Measurements from ENCODE around the gene THY1. TPM values are rescaled to one million over a fixed set of nuclear protein-coding genes. Genes with fewer than 3 reads are reported as not detected.
A peak's percentile ranks its signal among the peaks of the same experiment; 100 is the strongest.

THY1 gene
- polyA plus RNA-seq, 1 donor (not counting 4 experiments of a cell fraction or from before 2014, with no cell fraction given) = 2.4 TPM

GRCh38 chr11:119449498-119449897 is 26.5 kb upstream of the THY1 start:
- Histone ChIP-seq H3K27ac (ENCODE audit: control insufficient read depth, insufficient read depth, low read length) (no peak overlapping the region), H3K36me3 (ENCODE audit: control insufficient read depth in 2 of 2, extremely low read depth in 1 of 2, insufficient read depth in 2 of 2, low read length in 2 of 2) (no peaks in the 10 kb centered on the region)
- DNase-seq (ENCODE audit: low read depth, low spot score) = no peak

GRCh38 chr11:119448380-119448779 is 25.4 kb upstream of the THY1 start:
- FAIRE-seq = no peak
- no peaks in the 10 kb centered on the region for H3K79me2 ChIP-seq (ENCODE audit: control insufficient read depth, insufficient read depth, low read length)
- no peak for DNase-seq (ENCODE audit: low read depth, low spot score)

More at GRCh38 chr11:119449498-119449897, 26.5 kb upstream of the THY1 start:
- peaks cover 14% of the 10 kb centered on the region for H3K4me1 ChIP-seq (ENCODE audit: control insufficient read depth, extremely low read depth, insufficient read depth, low read length)
- H2AFZ ChIP-seq (ENCODE audit: control insufficient read depth, low read length) = no peak overlapping the region
- H3K4me2 ChIP-seq (ENCODE audit: control insufficient read depth, extremely low read depth, insufficient read depth, low read depth, low read length) = no peak overlapping the region
- no peaks in the 10 kb centered on the region for H3K9me3 ChIP-seq (ENCODE audit: control insufficient read depth, low read depth, low read length)
- dilution Hi-C loops (cut with MboI; ENCODE audit: extremely low pct_ligation_motif_present, low sequenced_read_pairs) = no loop called here
- no peaks in the 10 kb centered on the region for H3K27me3 ChIP-seq (ENCODE audit: control insufficient read depth, extremely low read depth, insufficient read depth, low read length)
- H3K9me1 ChIP-seq (ENCODE audit: control insufficient read depth, extremely low read depth, insufficient read depth, low read length) = no peaks in the 10 kb centered on the region
- no peaks in the 10 kb centered on the region for H3K79me2 ChIP-seq (ENCODE audit: control insufficient read depth, insufficient read depth, low read length)
- no peak for FAIRE-seq
- H3K4me3 ChIP-seq (ENCODE audit: control insufficient read depth in 2 of 3, extremely low read depth in 1 of 3, insufficient read depth in 2 of 3, low read depth in 1 of 3, low read length in 3 of 3) = no peak overlapping the region
- no peak overlapping the region for H3K9ac ChIP-seq (ENCODE audit: control insufficient read depth, extremely low read depth, insufficient read depth, low read length)
- no peak for TF ChIP-seq CTCF (optimal IDR thresholded peaks at IDR 0.05 in 1 of 3, IDR thresholded peaks at IDR 0.05 in 1 of 3, conservative IDR thresholded peaks at IDR 0.05 in 1 of 3; ENCODE audit: extremely low read depth in 1 of 3, insufficient read depth in 2 of 3, low read length in 3 of 3)
- TF ChIP-seq EZH2 (IDR thresholded peaks at IDR 0.05; ENCODE audit: low read length) = no peak
- H4K20me1 ChIP-seq (ENCODE audit: control insufficient read depth, extremely low read depth, insufficient read depth, low read length) = no peaks in the 10 kb centered on the region

More at GRCh38 chr11:119448380-119448779, 25.4 kb upstream of the THY1 start:
- no peaks in the 10 kb centered on the region for H3K9me3 ChIP-seq (ENCODE audit: control insufficient read depth, low read depth, low read length)
- H3K4me3 ChIP-seq (ENCODE audit: control insufficient read depth in 2 of 3, extremely low read depth in 1 of 3, insufficient read depth in 2 of 3, low read depth in 1 of 3, low read length in 3 of 3) = no peak overlapping the region
- H3K27me3 ChIP-seq (ENCODE audit: control insufficient read depth, extremely low read depth, insufficient read depth, low read length) = no peaks in the 10 kb centered on the region
- H3K4me1 ChIP-seq (ENCODE audit: control insufficient read depth, extremely low read depth, insufficient read depth, low read length) = peaks cover 14% of the 10 kb centered on the region
- H3K9me1 ChIP-seq (ENCODE audit: control insufficient read depth, extremely low read depth, insufficient read depth, low read length) = no peaks in the 10 kb centered on the region
- H2AFZ ChIP-seq (ENCODE audit: control insufficient read depth, low read length) = no peak overlapping the region
- H3K9ac ChIP-seq (ENCODE audit: control insufficient read depth, extremely low read depth, insufficient read depth, low read length) = no peak overlapping the region
- dilution Hi-C loops (cut with MboI; ENCODE audit: extremely low pct_ligation_motif_present, low sequenced_read_pairs) = no loop called here
- TF ChIP-seq EZH2 (IDR thresholded peaks at IDR 0.05; ENCODE audit: low read length) (no peak), CTCF (optimal IDR thresholded peaks at IDR 0.05 in 1 of 3, IDR thresholded peaks at IDR 0.05 in 1 of 3, conservative IDR thresholded peaks at IDR 0.05 in 1 of 3; ENCODE audit: extremely low read depth in 1 of 3, insufficient read depth in 2 of 3, low read length in 3 of 3) (no peak)
- H3K4me2 ChIP-seq (ENCODE audit: control insufficient read depth, extremely low read depth, insufficient read depth, low read depth, low read length) = peak overlapping the region; percentile 41
- no peaks in the 10 kb centered on the region for H4K20me1 ChIP-seq (ENCODE audit: control insufficient read depth, extremely low read depth, insufficient read depth, low read length)
- H3K27ac ChIP-seq (ENCODE audit: control insufficient read depth, insufficient read depth, low read length) = no peak overlapping the region
- H3K36me3 ChIP-seq (ENCODE audit: control insufficient read depth in 2 of 2, extremely low read depth in 1 of 2, insufficient read depth in 2 of 2, low read length in 2 of 2) = no peaks in the 10 kb centered on the region

All from keratinocyte (primary cell).